GM08714 (cell line): ENCODE results near the gene OR11G2.
"Not testable (repeated sequence)": the region's sequence is repeated elsewhere in the genome, so short reads cannot be mapped to it uniquely, and the experiment has no call there.

Experiments
- H3K4me3 ChIP-seq: fragments of 200-500 bp; sonication (Bioruptor generic); 2 replicates; pipeline ENCODE4 v1.5.1; 2014; ENCODE audit warnings: mild to moderate bottlenecking, low read length, inconsistent platforms
- ZNF274 ChIP-seq: IDR thresholded peaks from 2 replicates; pipeline ENCODE4 v1.6.1; 2012; ENCODE audit warnings: mild to moderate bottlenecking, low read depth, low read length

OR11G2 gene

GRCh38 chr14:20195911-20196310 lies 5.2 kb downstream of the OR11G2 start:
- no peak for TF ChIP-seq ZNF274

GRCh38 chr14:20197459-20197858 lies 6.8 kb downstream of the OR11G2 start:
- no peak for TF ChIP-seq ZNF274
- no peak overlapping the region for H3K4me3 ChIP-seq

More at GRCh38 chr14:20195911-20196310, 5.2 kb downstream of the OR11G2 start:
- H3K4me3 ChIP-seq, result no peak overlapping the region

- H3K4me3 ChIP-seq, result no peak overlapping the region
- no peak for TF ChIP-seq ZNF274
Observed at GRCh38 chr14:20198991-20199390, 8.3 kb downstream of the OR11G2 start.

- H3K4me3 ChIP-seq, result no peak overlapping the region
- TF ChIP-seq ZNF274, result no peak
Observed at GRCh38 chr14:20204721-20205120, 14.0 kb downstream of the OR11G2 start.

- TF ChIP-seq ZNF274, result no peak
- H3K4me3 ChIP-seq, result no peak overlapping the region
Observed at GRCh38 chr14:20209595-20209994, 18.9 kb downstream of the OR11G2 start.

DNA sequence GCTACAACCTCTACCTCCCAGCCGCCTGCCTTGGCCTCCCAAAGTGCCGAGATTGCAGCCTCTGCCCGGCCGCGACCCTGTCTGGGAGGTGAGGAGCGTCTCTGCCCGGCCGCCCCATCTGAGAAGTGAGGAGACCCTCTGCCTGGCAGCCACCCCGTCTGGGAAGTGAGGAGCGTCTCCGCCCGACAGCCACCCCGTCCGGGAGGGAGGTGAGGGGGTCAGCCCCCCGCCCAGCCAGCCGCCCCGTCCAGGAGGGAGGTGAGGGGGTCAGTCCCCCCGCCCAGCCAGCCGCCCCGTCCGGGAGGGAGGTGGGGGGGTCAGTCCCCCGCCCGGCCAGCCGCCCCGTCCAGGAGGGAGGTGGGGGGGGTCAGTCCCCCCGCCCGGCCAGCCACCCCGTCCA lies 21.7 kb downstream of the OR11G2 start:
- H3K4me3 ChIP-seq, result not testable (repeated sequence)

DNA sequence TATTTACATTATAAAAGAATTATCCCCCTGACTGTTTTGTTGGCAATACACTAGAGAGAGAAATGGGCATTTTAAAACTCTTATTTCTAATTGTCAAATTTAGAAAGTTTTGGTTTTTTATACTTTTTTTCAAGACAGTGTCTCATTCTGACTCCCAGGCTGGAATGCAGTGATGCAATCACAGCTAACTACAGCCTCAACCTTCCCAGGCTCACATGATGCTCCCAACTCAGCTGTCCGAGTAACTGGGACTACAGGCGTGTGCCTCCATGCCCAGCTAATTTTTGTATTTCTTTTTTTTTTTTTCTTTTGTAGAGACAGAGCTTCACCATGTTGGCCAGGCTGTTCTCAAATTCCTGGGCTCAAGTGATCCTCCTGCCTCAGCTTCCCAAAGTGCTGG lies 24.5 kb downstream of the OR11G2 start:
- TF ChIP-seq ZNF274, result no peak
- H3K4me3 ChIP-seq, result no peak overlapping the region

- H3K4me3 ChIP-seq, result no peak overlapping the region
- no peak for TF ChIP-seq ZNF274
Observed at GRCh38 chr14:20219033-20219432, 28.3 kb downstream of the OR11G2 start.

DNA sequence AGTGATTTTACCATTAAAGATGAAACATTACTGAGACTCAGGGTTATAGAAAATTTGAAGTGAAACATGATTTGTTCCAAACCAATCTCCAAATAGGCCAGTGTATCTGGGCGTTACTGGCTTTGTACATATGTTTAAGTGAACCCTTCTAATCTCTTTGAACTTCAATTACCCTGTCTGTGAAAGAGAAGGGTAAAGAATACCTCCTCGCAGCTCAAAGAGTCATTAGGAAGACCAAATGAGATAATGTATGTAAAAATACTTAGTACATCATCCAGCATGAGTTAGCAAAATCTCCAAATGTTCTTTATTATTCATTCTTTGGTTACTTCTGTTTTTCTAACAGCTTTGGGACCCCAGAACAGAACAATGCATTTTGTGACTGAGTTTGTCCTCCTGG lies 32.7 kb downstream of the OR11G2 start, which contains the start of gene OR11H6:
Gene OR11H6 (plus strand): TSS at position 301 of the 400 bp plus-strand sequence. CDS start 0 bp downstream, at position 301.
- TF ChIP-seq ZNF274, result no peak
- no peak within 1 kb of the TSS for H3K4me3 ChIP-seq

GRCh38 chr14:20228681-20229080 lies 38.0 kb downstream of the OR11G2 start, which contains the start of gene OR11H7:
Gene OR11H7, plus strand, starts transcription at chr14:20228981.
- no peak for TF ChIP-seq ZNF274
- no peak within 1 kb of the TSS for H3K4me3 ChIP-seq

- not testable (repeated sequence) for H3K4me3 ChIP-seq
Observed at GRCh38 chr14:20235415-20235814, 44.7 kb downstream of the OR11G2 start.

GRCh38 chr14:20247646-20248246 lies 57.0 kb downstream of the OR11G2 start:
- TF ChIP-seq ZNF274, result no peak
- H3K4me3 ChIP-seq, result no peak overlapping the region
